Memory B cell (primary cell): ENCODE data around the gene CPPED1.

ENCODE experiments used
- ATAC-seq: fragments of 150-1000 bp; cut with Tn5 transposase; 2 replicates; pipeline ENCODE4 v1.10.0; 2021; ENCODE audit warnings: low read depth, mild to moderate bottlenecking, moderate library complexity
- DNase-seq, 2 donors: peaks; one replicate each; pipeline ENCODE4 v3.0.0; 2022; ENCODE audit warnings: low spot score in 2 of 2
- H3K27ac Mint-ChIP-seq: one replicate; pipeline ENCODE4 v1.8.0; 2022; ENCODE audit warnings: mild to moderate bottlenecking, moderate library complexity, mixed read lengths
- H3K27me3 Mint-ChIP-seq: one replicate; pipeline ENCODE4 v1.8.0; 2022; ENCODE audit warnings: mixed read lengths
- H3K36me3 Mint-ChIP-seq: one replicate; pipeline ENCODE4 v1.8.0; 2022; ENCODE audit warnings: mild to moderate bottlenecking, mixed read lengths
- H3K4me1 Mint-ChIP-seq: one replicate; pipeline ENCODE4 v1.8.0; 2022; ENCODE audit warnings: mixed read lengths
- H3K4me3 Mint-ChIP-seq: one replicate; pipeline ENCODE4 v1.8.0; 2022; ENCODE audit warnings: mild to moderate bottlenecking, moderate library complexity, mixed read lengths
- H3K9me3 Mint-ChIP-seq: one replicate; pipeline ENCODE4 v1.8.0; 2022; ENCODE audit warnings: mixed read lengths

CPPED1 gene

DNA sequence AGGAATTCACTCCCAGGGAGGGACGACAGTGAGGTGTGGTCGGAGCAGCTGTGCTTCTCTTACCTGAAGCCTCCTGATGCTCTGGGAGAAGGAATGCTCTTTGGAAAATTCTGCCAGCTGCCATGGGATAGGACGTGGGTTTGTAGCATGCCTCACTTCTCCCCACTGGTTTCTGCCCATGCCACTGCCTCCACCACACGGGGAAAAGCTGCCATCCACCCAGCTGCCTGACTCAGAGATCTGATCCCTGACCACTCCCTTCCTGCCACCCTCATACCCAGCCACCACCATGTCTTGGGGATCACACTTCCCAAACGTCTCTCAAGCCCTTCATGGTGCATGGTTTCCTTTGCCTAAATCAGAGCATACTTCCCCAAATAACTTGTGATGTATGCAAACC, 80.0 kb downstream of the CPPED1 start:
- no peak for DNase-seq

DNA sequence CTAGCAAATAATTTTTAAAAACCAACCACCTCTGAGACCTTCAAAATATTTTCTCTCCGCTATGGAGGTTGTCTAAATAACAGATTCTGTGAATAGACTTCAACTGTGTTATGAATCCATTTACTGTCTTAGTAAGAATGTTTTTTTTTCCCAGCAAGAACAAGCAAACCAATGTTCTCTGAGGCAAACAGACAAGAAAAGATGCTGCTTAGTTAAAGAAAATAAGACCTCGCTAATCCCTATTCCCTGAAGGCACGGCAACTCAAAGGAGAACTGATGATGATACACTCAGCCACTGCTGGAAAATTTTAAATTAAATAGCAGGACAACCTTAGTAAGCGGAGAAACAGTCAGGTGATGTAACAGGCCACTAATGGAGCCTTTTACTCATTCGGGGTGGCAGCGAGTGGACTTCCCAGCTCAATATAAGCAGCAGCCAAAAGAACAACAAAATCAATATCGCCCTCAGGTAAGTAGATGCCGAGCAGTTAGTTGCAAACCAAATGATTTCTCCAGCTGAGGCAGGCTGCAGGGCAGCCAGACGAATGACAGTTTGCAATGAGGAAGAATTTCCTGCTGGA, 81.8 kb downstream of the CPPED1 start:
- ATAC-seq, result no peak
- H3K4me3 Mint-ChIP-seq, result no peak overlapping the region
- peaks cover 8% of the 10 kb centered on the region for H3K4me1 Mint-ChIP-seq
- no peak for DNase-seq
- peaks cover 2% of the 10 kb centered on the region for H3K9me3 Mint-ChIP-seq
- H3K36me3 Mint-ChIP-seq, result peaks cover 19% of the 10 kb centered on the region
- no peak overlapping the region for H3K27ac Mint-ChIP-seq
- H3K27me3 Mint-ChIP-seq, result no peaks in the 10 kb centered on the region

More for the DNA sequence above, 80.0 kb downstream of the CPPED1 start:
- Mint-ChIP-seq H3K27me3 (no peaks in the 10 kb centered on the region), H3K36me3 (peaks cover 16% of the 10 kb centered on the region), H3K9me3 (peaks cover 2% of the 10 kb centered on the region), H3K4me1 (peaks cover 8% of the 10 kb centered on the region), H3K4me3 (no peak overlapping the region), H3K27ac (no peak overlapping the region)
- no peak for ATAC-seq

GRCh38 chr16:12719972-12720371, 83.7 kb downstream of the CPPED1 start:
- H3K27ac Mint-ChIP-seq, result no peak overlapping the region
- peaks cover 2% of the 10 kb centered on the region for H3K9me3 Mint-ChIP-seq
- DNase-seq, result no peak
- peaks cover 8% of the 10 kb centered on the region for H3K4me1 Mint-ChIP-seq
- ATAC-seq, result no peak
- H3K4me3 Mint-ChIP-seq, result no peak overlapping the region
- peaks cover 24% of the 10 kb centered on the region for H3K36me3 Mint-ChIP-seq
- H3K27me3 Mint-ChIP-seq, result no peaks in the 10 kb centered on the region

DNA sequence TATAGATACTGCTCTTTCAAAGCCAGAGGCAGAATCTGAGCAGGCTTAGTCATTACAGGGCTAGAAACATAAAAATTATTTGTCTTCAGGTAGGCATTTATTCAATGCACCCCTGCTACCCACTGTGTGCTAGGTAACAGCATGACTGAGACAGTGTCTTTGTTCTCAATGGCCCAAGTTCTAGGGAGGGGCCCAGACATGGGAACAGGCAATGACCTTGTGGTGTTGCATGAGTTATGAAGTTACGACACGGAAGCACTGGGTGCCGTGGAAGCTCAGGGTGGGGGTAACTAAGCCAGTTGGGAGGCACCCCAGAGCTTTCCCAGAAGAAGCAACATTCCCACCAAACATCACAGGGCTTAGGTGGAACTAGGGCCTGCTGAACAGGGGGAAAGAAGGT, 87.0 kb downstream of the CPPED1 start:
- Mint-ChIP-seq H3K27me3 (no peaks in the 10 kb centered on the region), H3K27ac (no peak overlapping the region), H3K4me3 (no peak overlapping the region), H3K9me3 (peaks cover 10% of the 10 kb centered on the region), H3K4me1 (no peaks in the 10 kb centered on the region), H3K36me3 (peaks cover 25% of the 10 kb centered on the region)
- ATAC-seq (no peak), DNase-seq (no peak)

DNA sequence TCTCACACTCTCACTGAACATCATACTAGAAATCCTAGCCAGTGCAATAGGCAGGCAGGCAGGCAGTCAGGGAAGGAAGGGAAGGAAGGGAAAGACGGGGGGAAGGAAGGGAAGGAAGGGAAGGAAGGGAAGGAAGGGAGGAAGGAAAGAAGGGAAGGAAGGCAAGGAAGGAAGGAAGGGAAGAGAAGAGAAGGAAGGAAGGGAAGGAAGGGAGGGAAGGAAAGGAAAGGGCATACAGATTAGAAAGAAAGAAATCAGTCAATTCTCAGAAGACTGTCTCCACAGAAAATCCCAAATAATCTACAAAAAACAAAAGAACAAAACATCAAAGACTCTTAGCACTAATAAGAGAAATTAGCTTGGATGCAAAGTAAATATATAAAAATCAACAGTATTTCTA, 93.9 kb downstream of the CPPED1 start:
- Mint-ChIP-seq H3K36me3 (peaks cover 18% of the 10 kb centered on the region), H3K9me3 (peaks cover 9% of the 10 kb centered on the region), H3K4me1 (peaks cover 6% of the 10 kb centered on the region), H3K27ac (peak overlapping the region; percentile 20), H3K27me3 (no peaks in the 10 kb centered on the region), H3K4me3 (no peak overlapping the region)
- DNase-seq (no peak), ATAC-seq (no peak)

DNA sequence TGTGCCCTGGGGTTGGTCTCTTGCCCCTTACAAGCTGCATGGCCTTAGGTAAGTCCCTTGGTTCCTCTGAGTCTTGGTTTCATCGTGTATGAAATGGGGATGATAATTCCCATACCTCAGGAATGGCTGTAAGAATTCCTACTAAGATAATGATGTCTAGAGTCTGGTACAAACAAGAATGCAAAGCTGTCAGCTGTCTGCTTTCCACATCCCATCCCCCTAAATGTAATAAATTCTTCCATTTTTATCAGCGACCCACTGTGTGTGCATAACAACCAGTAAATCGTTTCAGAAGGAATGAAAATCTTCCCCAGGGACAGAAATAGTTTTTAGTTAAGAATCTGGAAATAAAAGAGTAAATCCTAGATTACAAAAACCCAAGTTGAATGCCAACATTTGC, 95.4 kb downstream of the CPPED1 start:
- Mint-ChIP-seq H3K9me3 (peaks cover 1% of the 10 kb centered on the region), H3K36me3 (peaks cover 18% of the 10 kb centered on the region), H3K27ac (no peak overlapping the region), H3K27me3 (no peaks in the 10 kb centered on the region), H3K4me1 (peaks cover 6% of the 10 kb centered on the region), H3K4me3 (no peak overlapping the region)
- ATAC-seq, result no peak
- no peak for DNase-seq

DNA sequence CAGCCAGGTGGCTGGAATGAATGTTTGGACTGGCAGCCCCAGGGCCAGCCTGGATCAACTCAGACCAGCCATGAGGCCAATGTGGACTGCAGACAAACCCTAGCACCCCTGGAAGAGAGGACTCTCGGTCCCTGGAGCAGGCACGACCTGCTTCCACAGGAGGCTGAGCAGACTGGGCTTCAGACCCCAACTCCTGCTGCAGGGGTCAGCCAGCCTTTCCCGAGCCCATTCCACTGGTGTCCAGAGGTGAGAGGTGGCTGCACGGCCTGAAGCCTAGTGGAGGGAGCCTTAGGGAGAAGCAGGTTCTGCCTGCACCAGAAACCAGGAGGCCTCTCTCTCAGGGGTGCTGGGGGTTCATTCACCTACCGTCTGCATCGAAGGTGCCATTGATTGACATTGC, 97.1 kb downstream of the CPPED1 start:
- ATAC-seq (no peak), DNase-seq (no peak)
- Mint-ChIP-seq H3K4me3 (no peak overlapping the region), H3K9me3 (peaks cover 1% of the 10 kb centered on the region), H3K27ac (no peak overlapping the region), H3K27me3 (no peaks in the 10 kb centered on the region), H3K4me1 (peaks cover 6% of the 10 kb centered on the region), H3K36me3 (peaks cover 18% of the 10 kb centered on the region)

GRCh38 chr16:12704492-12705111, 99.1 kb downstream of the CPPED1 start:
- H3K27me3 Mint-ChIP-seq, result no peaks in the 10 kb centered on the region
- no peaks in the 10 kb centered on the region for H3K9me3 Mint-ChIP-seq
- no peak overlapping the region for H3K4me3 Mint-ChIP-seq
- DNase-seq (no peak), ATAC-seq (no peak)
- peaks cover 20% of the 10 kb centered on the region for H3K36me3 Mint-ChIP-seq
- H3K27ac Mint-ChIP-seq, result no peak overlapping the region
- H3K4me1 Mint-ChIP-seq, result peaks cover under 1% of the 10 kb centered on the region

DNA sequence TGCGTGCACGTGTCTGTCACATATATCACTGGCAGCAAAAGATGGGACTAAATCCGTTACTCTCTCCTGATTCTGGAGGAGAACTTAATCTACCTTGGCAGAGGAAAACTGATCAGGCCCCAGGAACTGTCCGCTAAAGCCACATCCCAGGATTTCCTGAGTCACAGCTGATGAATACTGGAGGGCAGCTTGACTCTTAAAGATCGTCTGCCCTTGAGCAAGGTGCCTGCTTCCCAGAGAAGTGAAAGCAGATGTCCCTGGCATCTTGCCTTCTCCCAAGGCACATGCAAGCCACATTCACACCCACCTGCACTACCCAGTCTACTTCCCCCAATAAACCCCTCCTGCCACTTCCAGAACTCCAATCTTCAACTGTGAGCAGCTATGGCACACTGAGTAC, 99.8 kb downstream of the CPPED1 start:
- no peaks in the 10 kb centered on the region for H3K4me1 Mint-ChIP-seq
- H3K4me3 Mint-ChIP-seq, result no peak overlapping the region
- peaks cover 20% of the 10 kb centered on the region for H3K36me3 Mint-ChIP-seq
- DNase-seq (no peak), ATAC-seq (no peak)
- no peak overlapping the region for H3K27ac Mint-ChIP-seq
- H3K27me3 Mint-ChIP-seq, result no peaks in the 10 kb centered on the region
- H3K9me3 Mint-ChIP-seq, result no peaks in the 10 kb centered on the region

DNA sequence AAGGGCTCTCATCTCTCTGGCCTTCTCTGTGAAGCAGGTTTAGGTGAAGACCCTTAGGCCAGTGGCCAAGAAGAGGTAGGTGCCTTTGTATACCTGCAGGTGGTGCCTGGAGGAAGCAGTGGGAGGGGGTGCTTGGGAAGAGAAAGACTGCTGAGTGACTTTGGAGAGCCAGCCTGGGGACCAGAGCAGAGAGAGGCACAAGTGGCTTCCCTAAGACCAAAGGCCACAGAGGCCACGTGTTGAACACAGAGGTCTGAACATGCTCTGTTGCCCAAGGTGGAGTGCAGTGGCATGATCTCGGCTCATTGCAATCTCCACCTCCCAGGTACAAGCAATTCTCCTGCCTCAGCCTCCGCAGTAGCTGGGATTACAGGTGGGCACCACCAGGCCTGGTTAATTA, 103.5 kb downstream of the CPPED1 start:
- Mint-ChIP-seq H3K4me3 (no peak overlapping the region), H3K9me3 (peaks cover 2% of the 10 kb centered on the region)

GRCh38 chr16:12699161-12699560, 104.5 kb downstream of the CPPED1 start:
- no peak overlapping the region for H3K27ac Mint-ChIP-seq
- DNase-seq (no peak), ATAC-seq (no peak)
- no peaks in the 10 kb centered on the region for H3K4me1 Mint-ChIP-seq
- no peaks in the 10 kb centered on the region for H3K27me3 Mint-ChIP-seq
- H3K4me3 Mint-ChIP-seq, result no peak overlapping the region
- peaks cover 2% of the 10 kb centered on the region for H3K9me3 Mint-ChIP-seq
- peaks cover 23% of the 10 kb centered on the region for H3K36me3 Mint-ChIP-seq

More for the DNA sequence above, 103.5 kb downstream of the CPPED1 start:
- DNase-seq, result no peak
- no peaks in the 10 kb centered on the region for H3K4me1 Mint-ChIP-seq
- no peaks in the 10 kb centered on the region for H3K27me3 Mint-ChIP-seq
- no peak for ATAC-seq
- peaks cover 25% of the 10 kb centered on the region for H3K36me3 Mint-ChIP-seq
- H3K27ac Mint-ChIP-seq, result no peak overlapping the region

DNA sequence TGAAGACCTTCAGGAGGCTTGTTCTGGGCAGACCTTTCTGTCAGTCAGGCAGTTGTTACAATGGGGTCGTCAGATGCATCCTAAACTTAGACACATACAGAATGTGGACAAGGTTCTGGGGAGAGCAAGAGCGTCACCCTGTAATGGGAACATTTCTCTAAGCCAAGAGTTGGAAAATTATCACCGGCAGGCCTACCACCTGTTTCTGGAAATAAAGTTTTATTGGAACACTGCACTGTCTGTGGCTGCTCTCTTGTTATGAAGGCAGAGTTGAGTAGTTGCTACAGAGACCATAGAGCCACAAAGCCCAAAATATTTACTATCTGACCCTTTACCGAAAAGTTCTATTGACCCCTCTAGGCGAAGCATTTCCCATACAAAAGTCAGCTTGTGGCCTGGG, 106.2 kb downstream of the CPPED1 start:
- DNase-seq (no peak), ATAC-seq (no peak)
- Mint-ChIP-seq H3K27me3 (no peaks in the 10 kb centered on the region), H3K36me3 (peaks cover 25% of the 10 kb centered on the region), H3K27ac (no peak overlapping the region), H3K4me3 (no peak overlapping the region), H3K9me3 (peaks cover 2% of the 10 kb centered on the region), H3K4me1 (no peaks in the 10 kb centered on the region)

- Mint-ChIP-seq H3K27me3 (no peaks in the 10 kb centered on the region), H3K27ac (no peak overlapping the region), H3K4me1 (no peaks in the 10 kb centered on the region), H3K36me3 (peaks cover 30% of the 10 kb centered on the region), H3K4me3 (no peak overlapping the region), H3K9me3 (peaks cover 2% of the 10 kb centered on the region)
- no peak for DNase-seq
- ATAC-seq, result no peak
These were observed 108.2 kb downstream of the CPPED1 start for GRCh38 chr16:12695454-12695853.

DNA sequence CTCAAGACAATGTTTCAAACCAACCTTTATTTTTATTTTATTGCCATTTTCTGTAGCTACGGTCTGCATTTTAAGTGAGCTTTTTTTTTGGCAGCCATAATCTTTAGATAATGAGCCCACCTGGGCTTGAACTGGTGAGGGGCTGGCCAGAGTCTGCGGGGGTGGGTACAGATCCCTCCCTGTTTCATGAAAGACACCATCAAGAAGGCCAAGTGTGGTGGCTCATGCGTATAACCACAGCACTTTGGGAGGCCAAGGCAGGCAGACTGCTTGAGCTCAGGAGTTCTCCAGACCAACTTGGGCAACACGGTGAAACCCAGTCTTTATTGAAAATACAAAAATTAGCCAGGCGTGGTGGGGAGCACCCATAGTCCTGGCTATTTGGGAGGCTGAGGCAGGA, 113.7 kb downstream of the CPPED1 start:
- Mint-ChIP-seq H3K4me3 (no peak overlapping the region), H3K36me3 (peaks cover 21% of the 10 kb centered on the region), H3K27me3 (no peaks in the 10 kb centered on the region), H3K9me3 (no peaks in the 10 kb centered on the region), H3K27ac (no peak overlapping the region), H3K4me1 (no peaks in the 10 kb centered on the region)
- ATAC-seq (no peak), DNase-seq (no peak)
